ENCODE results near the gene OSBPL10. TPM values are rescaled to one million over a fixed set of nuclear protein-coding genes. Genes with fewer than 3 reads are reported as not detected.

OSBPL10 gene
- total RNA-seq, 1 donor: 15.0 TPM

- no peak for TF ChIP-seq CTCF (IDR thresholded peaks at IDR 0.05; ENCODE audit: insufficient read depth, low read length)
- H3K4me3 ChIP-seq (ENCODE audit: low read depth, low read length): no peak overlapping the region
- no peak for DNase-seq (ENCODE audit: low read depth)
These were observed 100.5 kb downstream of the OSBPL10 start for GRCh38 chr3:31880482-31881078.

- TF ChIP-seq CTCF (IDR thresholded peaks at IDR 0.05; ENCODE audit: insufficient read depth, low read length): peak; percentile 20
- H3K4me3 ChIP-seq (ENCODE audit: low read depth, low read length): no peak overlapping the region
- peak; percentile 53 for DNase-seq (ENCODE audit: low read depth)
These were observed 101.0 kb downstream of the OSBPL10 start for GRCh38 chr3:31880020-31880419.

- no peak for TF ChIP-seq CTCF (IDR thresholded peaks at IDR 0.05; ENCODE audit: insufficient read depth, low read length)
- H3K4me3 ChIP-seq (ENCODE audit: low read depth, low read length): no peak overlapping the region
- DNase-seq (ENCODE audit: low read depth): no peak
These were observed 101.7 kb downstream of the OSBPL10 start for GRCh38 chr3:31879365-31879764.

- TF ChIP-seq CTCF (IDR thresholded peaks at IDR 0.05; ENCODE audit: insufficient read depth, low read length): no peak
- peak; percentile 99 for DNase-seq (ENCODE audit: low read depth)
- H3K4me3 ChIP-seq (ENCODE audit: low read depth, low read length): no peak overlapping the region
These were observed 102.7 kb downstream of the OSBPL10 start for GRCh38 chr3:31878231-31878838.

- no peak for TF ChIP-seq CTCF (IDR thresholded peaks at IDR 0.05; ENCODE audit: insufficient read depth, low read length)
- peak; percentile 84 for DNase-seq (ENCODE audit: low read depth)
- no peak overlapping the region for H3K4me3 ChIP-seq (ENCODE audit: low read depth, low read length)
These were observed 104.7 kb downstream of the OSBPL10 start for GRCh38 chr3:31876331-31876730.

- no peak for DNase-seq (ENCODE audit: low read depth)
- no peak for TF ChIP-seq CTCF (IDR thresholded peaks at IDR 0.05; ENCODE audit: insufficient read depth, low read length)
These were observed 105.6 kb downstream of the OSBPL10 start for GRCh38 chr3:31875437-31875836.

More at GRCh38 chr3:31875437-31875836, 105.6 kb downstream of the OSBPL10 start:
- no peak overlapping the region for H3K4me3 ChIP-seq (ENCODE audit: low read depth, low read length)

All from fibroblast of the aortic adventitia (primary cell).